Epidermal melanocyte (primary cell): ENCODE results near the gene RIN3.

Experiments
- DNase-seq: peaks from one replicate; pipeline ENCODE4 v3.0.0; 2011; ENCODE audit warnings: low spot score; ENCODE audit not compliant: insufficient read length

RIN3 gene

GRCh38 chr14:92484132-92484823 is 29.3 kb upstream of the RIN3 start:
- no peak for DNase-seq

- no peak for DNase-seq
These were observed 26.7 kb upstream of the RIN3 start for GRCh38 chr14:92486881-92487280.

DNA sequence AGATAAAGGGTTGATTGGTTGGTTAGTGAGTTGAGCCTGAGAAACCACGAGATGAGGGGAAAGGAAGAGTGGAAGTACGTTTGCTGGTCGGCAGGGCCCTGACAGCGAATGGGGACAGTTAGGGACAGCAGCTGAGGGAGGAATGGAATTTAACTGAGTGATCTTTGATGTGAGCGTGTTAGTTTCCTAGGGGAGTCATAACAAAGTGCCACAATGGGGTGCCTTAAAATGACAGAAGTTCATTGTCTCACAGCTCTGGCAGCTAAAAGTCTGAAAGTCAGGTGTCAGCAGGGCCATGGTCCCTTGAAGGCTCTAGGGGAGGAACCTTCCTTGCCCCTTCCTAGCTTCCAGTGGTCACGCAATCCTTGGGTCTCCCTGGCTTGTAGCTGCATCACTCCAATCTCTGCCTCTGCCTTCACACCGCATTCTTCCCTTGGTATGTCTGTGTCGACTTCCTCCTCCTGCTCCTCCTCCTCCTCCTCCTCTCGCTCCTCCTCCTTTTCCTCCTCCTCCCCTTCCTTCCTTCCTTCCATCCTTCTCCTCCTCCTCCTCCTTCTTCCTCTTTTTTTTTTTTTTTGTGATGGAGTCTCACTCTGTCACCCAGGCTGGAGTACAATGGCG is 26.0 kb upstream of the RIN3 start:
- no peak for DNase-seq

DNA sequence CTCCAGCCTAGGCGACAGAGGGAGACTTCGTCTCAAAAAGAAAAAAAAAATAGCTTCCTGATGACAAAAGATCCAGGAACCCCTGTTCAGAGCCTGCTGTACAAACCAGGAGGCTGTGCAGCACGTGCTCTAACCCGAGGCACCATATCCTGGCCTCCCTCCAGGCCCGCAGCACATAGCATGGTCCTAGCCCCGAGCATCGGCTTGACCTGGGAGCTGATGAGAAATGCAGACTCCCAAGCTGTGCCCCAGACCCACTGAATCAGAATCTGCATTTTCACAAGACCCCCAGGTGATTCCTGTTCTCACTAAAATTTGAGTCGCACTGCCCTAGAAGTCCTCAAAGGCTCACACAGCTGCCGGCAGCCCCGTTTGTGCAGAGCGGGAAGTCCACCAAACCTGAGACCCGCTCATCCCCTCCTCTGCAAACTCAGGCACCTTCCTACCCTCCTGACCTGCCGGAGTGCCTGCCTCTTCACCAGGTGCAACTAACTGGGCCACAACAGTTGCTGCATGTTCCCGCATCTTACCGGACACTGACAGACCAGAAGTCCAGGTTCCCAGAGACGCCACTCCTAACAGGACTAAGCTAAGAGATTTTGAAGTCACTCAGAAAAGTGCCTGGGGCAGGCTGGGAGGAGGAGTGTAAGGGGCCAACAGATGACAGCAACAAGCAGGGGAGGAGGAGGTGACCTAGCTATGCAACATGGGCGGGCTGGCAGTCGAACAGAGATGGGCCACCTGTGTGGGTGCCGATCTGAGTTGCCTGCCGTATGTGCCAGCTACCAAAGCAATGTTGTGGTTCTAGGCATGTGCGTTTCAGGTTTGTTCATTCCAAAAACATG is 24.0 kb upstream of the RIN3 start:
- DNase-seq = no peak

DNA sequence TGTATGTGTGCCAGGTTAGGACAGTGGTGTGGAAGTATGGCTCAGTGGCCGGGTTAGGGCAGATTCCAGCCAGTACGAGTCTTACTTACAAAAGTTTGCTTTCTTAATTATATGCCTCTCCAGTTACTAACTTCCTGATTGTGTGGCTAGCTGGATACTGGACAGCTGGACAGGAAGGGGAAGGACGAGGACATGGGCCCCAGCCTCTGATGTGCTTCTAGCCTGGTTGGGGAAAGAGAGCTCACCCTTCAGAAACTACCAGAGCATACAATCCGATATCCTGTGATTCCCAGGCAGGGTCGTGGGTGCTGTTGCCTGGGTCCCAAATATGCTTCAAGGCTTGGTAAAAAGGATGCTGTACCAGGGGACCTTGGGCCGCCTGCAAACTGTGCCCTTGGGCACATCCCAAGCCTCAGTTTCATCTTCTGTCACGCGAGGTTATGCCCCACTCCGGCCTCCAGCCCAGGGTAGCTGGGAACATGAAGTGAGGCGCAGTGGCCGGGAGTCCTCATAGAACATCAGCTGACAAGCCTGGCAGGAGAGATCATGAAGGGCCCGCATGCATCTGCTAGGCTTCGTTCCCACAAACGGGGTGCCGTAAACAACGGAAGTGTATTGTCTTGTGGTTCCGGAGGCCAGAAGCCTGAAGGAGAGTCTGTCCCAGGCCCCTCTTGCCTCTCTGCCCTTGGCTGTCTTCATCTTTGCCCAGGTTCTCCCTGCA is 23.2 kb upstream of the RIN3 start:
- no peak for DNase-seq

DNA sequence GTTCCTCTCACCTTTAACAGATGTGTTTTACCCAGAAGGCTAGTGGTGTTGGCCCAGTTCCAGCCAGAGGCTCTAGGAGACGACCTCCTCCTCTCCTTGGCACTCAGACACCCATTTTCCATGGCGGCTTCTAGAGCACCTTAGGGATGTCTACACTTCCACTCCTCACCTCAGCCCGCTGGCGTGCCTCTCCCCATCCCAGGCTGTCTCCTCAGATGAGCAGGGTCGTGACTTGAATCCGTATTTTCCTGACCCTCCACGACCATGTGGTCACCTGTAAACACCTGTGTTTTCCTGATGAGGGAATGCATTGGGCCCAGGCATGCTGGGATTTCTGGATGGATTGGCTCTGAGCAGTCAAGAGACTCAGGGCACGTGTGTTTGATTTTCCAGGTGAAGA is 21.8 kb upstream of the RIN3 start:
- no peak for DNase-seq

DNA sequence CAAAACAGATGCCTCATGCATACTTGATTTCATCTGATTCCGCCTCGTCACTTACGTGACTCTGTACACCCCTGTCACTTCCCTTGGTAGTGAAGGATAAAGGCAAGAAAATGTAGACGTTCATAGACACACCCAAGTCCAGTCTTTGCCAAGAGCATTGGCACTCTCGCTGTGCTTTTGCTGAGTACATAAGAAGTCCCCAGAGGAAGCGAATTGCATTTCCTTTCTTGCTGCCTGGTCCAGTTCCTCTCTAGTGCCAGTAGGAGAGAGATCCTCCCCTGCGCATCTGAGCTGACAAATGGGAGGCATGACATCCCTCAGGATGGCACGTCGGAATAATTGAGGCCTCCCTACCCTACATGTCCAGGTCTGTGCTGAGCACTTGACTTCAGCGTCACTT is 21.3 kb upstream of the RIN3 start:
- no peak for DNase-seq

DNA sequence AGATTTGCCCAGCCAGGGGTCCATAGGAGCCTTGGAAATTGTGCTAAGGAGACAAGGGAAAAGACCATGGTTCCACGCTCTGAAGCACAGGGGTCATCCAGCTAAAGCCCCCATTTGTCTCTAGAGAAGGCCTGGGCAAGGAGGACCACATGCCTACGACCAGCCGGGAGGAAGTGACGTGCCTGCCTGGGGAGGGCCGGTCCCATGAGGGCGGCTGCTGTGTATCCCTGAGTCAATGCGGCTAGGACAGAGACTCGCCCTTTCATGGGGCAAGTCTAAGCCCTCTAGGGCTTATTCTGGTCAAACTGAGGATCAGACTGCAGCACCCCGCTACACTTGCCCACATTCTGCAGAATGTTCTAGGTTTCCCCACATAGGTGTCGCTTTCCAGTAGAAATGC is 20.6 kb upstream of the RIN3 start:
- no peak for DNase-seq

GRCh38 chr14:92493492-92493891 is 20.1 kb upstream of the RIN3 start:
- DNase-seq = no peak

DNA sequence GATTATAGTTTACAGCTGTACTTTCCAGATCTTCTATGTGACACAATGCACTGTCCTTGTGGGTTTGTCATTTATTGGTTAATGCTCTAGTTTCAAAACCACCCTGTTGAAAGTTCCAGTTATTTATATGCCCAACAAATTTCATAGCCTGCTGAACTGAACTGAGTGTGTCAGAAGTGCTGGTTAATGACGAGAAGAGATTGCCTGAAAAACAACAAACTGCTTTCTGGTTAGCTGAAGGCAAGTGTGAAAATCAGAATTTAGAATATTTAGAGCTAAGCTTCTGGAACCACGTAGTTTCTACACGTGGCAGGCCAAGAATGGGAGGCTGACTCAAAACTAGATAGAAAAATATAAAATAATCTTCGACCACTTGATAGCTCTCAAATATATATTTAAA is 19.1 kb upstream of the RIN3 start:
- DNase-seq = no peak

DNA sequence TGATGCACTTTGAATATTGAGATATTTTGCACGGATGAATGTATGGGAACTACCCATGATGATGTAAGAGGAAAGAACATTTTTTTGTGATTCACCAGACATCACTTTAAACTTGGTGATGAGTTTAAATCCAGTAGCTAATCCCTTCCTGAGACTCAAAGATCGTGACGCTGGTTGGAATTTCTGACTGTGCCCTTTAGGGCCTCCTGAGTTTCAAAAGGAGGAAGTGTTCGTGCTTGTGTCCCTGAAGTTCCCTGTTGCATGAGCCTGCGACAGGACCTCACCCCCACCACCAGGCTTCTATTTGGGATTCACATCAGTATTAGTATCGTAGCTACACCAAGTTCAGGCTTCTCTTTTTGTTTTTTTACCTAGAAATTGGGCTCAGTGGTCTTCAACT is 18.6 kb upstream of the RIN3 start:
- no peak for DNase-seq

- DNase-seq = no peak
These were observed 17.3 kb upstream of the RIN3 start for GRCh38 chr14:92496191-92496857.

GRCh38 chr14:92497391-92497790 is 16.2 kb upstream of the RIN3 start:
- DNase-seq = no peak

- DNase-seq = no peak
These were observed 14.3 kb upstream of the RIN3 start for GRCh38 chr14:92499234-92499633.

GRCh38 chr14:92500491-92500941 is 13.1 kb upstream of the RIN3 start:
- peak; percentile 73 for DNase-seq

DNA sequence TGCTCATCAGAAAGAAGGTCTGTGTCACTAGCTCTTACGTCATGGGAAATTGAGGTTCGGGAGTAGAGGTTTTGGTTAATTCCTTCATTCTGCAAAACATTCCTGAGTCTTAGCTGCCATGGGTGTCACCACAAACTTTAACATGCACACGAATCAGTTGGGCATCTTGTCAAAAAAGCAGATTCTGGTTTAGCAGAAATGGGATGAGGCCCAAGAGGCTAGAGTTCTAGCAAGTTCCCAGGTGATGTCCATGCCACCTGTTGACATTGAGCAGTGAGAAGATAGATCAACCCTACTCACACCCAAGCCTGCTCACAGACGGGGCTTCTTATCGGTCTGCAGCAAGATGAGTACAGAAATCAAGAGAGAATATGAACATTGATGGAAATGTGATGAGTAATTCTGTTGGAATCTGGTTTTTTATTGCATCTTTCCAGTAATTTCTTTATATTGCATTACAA is 11.7 kb upstream of the RIN3 start:
- DNase-seq = no peak

DNA sequence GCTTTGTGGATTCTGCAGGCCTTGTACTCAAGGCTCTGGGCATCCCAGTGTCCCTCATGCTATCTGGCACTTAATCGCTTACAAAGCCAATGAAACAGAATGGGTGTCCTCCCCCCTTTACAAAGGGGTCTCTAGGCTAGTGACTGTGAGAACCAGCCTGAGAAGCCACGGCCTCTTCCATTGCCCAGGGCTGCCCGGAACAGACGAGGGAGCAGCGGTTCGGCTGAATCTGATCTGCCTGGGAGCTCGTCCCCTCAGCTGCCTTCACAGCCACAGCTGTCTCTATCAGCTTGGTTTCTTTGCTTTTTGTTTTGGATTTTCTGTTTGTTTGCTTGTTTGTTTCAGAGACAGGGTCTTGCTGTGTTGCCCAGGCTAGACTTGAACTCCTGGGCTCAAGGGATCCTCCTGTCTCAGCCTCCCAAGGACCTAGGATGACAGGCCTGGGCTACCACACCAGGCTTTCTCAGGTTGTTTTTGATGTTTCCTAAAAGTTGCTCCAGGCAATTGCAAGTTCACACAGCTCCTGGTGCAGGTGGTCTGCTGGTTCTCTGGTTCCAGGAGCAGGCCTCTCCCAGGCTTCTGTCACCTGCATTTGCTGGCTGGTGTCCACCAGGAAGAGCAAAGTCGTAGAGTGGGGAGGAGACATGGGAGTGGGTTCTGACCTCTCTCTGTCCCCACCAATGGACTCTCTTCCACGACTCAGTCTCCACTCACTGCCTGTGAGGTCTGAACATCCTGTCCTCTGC is 10.9 kb upstream of the RIN3 start:
- DNase-seq = no peak

- DNase-seq = no peak
These were observed 9.7 kb upstream of the RIN3 start for GRCh38 chr14:92503756-92504491.

DNA sequence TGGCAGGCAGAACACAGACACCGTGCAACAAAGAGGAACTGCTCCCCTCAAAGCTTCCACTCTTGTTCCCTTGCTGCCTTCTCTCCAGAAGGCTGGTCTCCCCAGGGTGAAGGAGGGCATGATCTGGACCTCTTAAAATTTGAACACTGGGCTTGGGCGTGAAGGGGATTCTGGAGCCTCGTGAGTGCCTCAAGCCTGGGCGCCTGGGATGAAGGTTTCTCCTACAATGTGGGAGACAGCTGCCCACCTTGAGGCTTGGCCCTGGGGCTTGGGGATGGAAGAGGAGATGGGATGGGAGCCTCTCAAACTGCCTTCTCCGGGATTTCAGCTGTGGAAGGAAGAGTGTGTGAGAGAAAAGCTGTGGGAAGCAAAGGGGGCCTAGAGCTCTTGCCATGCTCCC is 7.8 kb upstream of the RIN3 start:
- no peak for DNase-seq

- DNase-seq = no peak
These were observed 7.3 kb upstream of the RIN3 start for GRCh38 chr14:92506231-92506630.
